Peyer's patch (tissue), 4 donors: ENCODE data around the gene TRIM69. TPM values are rescaled to one million over a fixed set of nuclear protein-coding genes. Genes with fewer than 3 reads are reported as not detected.

Experiments
- DNase-seq, 3 donors: peaks; one replicate each; pipeline ENCODE4 v3.0.0-alpha.2; 2017 to 2019
- H3K27ac ChIP-seq, 4 donors: fragments of 200-600 bp; sonication (generic); one replicate each; pipeline ENCODE4 v1.5.1; 2016 to 2019
- H3K27me3 ChIP-seq, 2 donors: fragments of 200-600 bp; sonication (generic); one replicate each; pipeline ENCODE4 v1.5.1; 2019
- H3K36me3 ChIP-seq, 3 donors: fragments of 200-600 bp; sonication (generic); one replicate each; pipeline ENCODE4 v1.5.1; 2016 to 2019
- H3K4me1 ChIP-seq, 4 donors: fragments of 200-600 bp; sonication (generic); one replicate each; pipeline ENCODE4 v1.5.1; 2016 to 2019
- H3K4me3 ChIP-seq, 4 donors: fragments of 200-600 bp; sonication (generic); 1 replicate in 3 of 4; 2 replicates in 1 of 4; pipeline ENCODE4 v1.5.1; 2016 to 2019; ENCODE audit warnings: mild to moderate bottlenecking in 1 of 4
- H3K9me3 ChIP-seq, 4 donors: fragments of 200-600 bp; sonication (generic); one replicate each; pipeline ENCODE4 v1.5.1; 2016 to 2019; ENCODE audit warnings: mild to moderate bottlenecking in 1 of 4
- POLR2A ChIP-seq, 2 donors: fragments of 450-650 bp; IDR thresholded peaks; one replicate each; pipeline ENCODE4 v1.5.1; 2017; ENCODE audit warnings: antibody characterized with exemption in 2 of 2, mild to moderate bottlenecking in 2 of 2, moderate library complexity in 2 of 2
- total RNA-seq, 4 donors: library from RNA; depleted of rRNA; stranded (reverse); fragments of >200 nt; gene quantifications; one replicate each; pipeline ENCODE4 v1.1.0, GENCODE V29; 2016
- TF ChIP-seq, protein P1 (sequence below), 6 experiments: fragments of 450-650 bp in 4 of 6; fragments of 200-600 bp in 2 of 6; sonication (generic) in 1 of 6; IDR thresholded peaks; one replicate each; pipeline ENCODE4 v1.5.1; 2017 to 2019; ENCODE audit warnings: antibody characterized with exemption in 6 of 6, mild to moderate bottlenecking in 3 of 6, moderate library complexity in 1 of 6

TRIM69 gene
- total RNA-seq, 4 donors from 2014 or later: 6.7 to 11.7 (median 8.9) TPM

DNA sequence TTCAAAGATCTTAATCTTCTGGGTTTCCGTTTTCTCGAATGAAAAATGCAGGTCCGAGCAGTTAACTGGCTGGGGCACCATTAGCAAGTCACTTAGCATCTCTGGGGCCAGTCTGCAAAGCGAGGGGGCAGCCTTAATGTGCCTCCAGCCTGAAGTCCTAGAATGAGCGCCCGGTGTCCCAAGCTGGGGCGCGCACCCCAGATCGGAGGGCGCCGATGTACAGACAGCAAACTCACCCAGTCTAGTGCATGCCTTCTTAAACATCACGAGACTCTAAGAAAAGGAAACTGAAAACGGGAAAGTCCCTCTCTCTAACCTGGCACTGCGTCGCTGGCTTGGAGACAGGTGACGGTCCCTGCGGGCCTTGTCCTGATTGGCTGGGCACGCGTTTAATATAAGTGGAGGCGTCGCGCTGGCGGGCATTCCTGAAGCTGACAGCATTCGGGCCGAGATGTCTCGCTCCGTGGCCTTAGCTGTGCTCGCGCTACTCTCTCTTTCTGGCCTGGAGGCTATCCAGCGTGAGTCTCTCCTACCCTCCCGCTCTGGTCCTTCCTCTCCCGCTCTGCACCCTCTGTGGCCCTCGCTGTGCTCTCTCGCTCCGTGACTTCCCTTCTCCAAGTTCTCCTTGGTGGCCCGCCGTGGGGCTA, 25.1 kb upstream of the TRIM69 start, which contains the start of the genes B2M and PATL2:
TSS of gene B2M (plus strand) at position 422 of the 647 bp plus-strand sequence. CDS start at position 452, 30 bp downstream.
TSS of gene PATL2 (minus strand) at position 228 of the 647 bp plus-strand sequence. CDS start 34,833 bp downstream, outside the sequence.
- H3K9me3 ChIP-seq: no peaks in the 10 kb centered on the region
- H3K27ac ChIP-seq: peak within 1 kb of the TSS; percentile 97 to 100 (median 98)
- H3K27me3 ChIP-seq: no peaks in the 10 kb centered on the region
- H3K4me3 ChIP-seq: peak within 1 kb of the TSS; percentile 74 to 95 (median 76)
- TF ChIP-seq, protein P1, sequence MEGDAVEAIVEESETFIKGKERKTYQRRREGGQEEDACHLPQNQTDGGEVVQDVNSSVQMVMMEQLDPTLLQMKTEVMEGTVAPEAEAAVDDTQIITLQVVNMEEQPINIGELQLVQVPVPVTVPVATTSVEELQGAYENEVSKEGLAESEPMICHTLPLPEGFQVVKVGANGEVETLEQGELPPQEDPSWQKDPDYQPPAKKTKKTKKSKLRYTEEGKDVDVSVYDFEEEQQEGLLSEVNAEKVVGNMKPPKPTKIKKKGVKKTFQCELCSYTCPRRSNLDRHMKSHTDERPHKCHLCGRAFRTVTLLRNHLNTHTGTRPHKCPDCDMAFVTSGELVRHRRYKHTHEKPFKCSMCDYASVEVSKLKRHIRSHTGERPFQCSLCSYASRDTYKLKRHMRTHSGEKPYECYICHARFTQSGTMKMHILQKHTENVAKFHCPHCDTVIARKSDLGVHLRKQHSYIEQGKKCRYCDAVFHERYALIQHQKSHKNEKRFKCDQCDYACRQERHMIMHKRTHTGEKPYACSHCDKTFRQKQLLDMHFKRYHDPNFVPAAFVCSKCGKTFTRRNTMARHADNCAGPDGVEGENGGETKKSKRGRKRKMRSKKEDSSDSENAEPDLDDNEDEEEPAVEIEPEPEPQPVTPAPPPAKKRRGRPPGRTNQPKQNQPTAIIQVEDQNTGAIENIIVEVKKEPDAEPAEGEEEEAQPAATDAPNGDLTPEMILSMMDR (IDR thresholded peaks at IDR 0.05): peak in 1 of 6 experiments; percentile 1
- peak; percentile 100 for TF ChIP-seq POLR2A (IDR thresholded peaks at IDR 0.05)
- H3K4me1 ChIP-seq: peaks cover 0 to 50% (median 8%) of the 10 kb centered on the region in 4 donors
- H3K36me3 ChIP-seq: peaks cover 0 to 20% (median 0%) of the 10 kb centered on the region in 3 donors
- DNase-seq: peak; percentile 97 to 98 (median 98)

DNA sequence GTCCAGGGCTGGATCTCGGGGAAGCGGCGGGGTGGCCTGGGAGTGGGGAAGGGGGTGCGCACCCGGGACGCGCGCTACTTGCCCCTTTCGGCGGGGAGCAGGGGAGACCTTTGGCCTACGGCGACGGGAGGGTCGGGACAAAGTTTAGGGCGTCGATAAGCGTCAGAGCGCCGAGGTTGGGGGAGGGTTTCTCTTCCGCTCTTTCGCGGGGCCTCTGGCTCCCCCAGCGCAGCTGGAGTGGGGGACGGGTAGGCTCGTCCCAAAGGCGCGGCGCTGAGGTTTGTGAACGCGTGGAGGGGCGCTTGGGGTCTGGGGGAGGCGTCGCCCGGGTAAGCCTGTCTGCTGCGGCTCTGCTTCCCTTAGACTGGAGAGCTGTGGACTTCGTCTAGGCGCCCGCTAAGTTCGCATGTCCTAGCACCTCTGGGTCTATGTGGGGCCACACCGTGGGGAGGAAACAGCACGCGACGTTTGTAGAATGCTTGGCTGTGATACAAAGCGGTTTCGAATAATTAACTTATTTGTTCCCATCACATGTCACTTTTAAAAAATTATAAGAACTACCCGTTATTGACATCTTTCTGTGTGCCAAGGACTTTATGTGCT, 24.5 kb upstream of the TRIM69 start:
- TF ChIP-seq, protein P1 (IDR thresholded peaks at IDR 0.05): no peak
- TF ChIP-seq POLR2A (IDR thresholded peaks at IDR 0.05): no peak
- no peaks in the 10 kb centered on the region for H3K9me3 ChIP-seq
- peaks cover 0 to 48% (median 11%) of the 10 kb centered on the region in 4 donors for H3K4me1 ChIP-seq
- peak overlapping the region; percentile 97 to 100 (median 98) for H3K27ac ChIP-seq
- H3K27me3 ChIP-seq: no peaks in the 10 kb centered on the region
- peak overlapping the region; percentile 74 to 95 (median 76) for H3K4me3 ChIP-seq
- peaks cover 0 to 27% (median 0%) of the 10 kb centered on the region in 3 donors for H3K36me3 ChIP-seq
- peak in 2 of 3 donors; percentile 78 to 84 for DNase-seq

DNA sequence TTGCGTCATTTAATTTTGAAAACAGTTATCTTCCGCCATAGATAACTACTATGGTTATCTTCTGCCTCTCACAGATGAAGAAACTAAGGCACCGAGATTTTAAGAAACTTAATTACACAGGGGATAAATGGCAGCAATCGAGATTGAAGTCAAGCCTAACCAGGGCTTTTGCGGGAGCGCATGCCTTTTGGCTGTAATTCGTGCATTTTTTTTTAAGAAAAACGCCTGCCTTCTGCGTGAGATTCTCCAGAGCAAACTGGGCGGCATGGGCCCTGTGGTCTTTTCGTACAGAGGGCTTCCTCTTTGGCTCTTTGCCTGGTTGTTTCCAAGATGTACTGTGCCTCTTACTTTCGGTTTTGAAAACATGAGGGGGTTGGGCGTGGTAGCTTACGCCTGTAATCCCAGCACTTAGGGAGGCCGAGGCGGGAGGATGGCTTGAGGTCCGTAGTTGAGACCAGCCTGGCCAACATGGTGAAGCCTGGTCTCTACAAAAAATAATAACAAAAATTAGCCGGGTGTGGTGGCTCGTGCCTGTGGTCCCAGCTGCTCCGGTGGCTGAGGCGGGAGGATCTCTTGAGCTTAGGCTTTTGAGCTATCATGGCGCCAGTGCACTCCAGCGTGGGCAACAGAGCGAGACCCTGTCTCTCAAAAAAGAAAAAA, 23.9 kb upstream of the TRIM69 start:
- H3K27ac ChIP-seq: peak overlapping the region; percentile 97 to 100 (median 98)
- TF ChIP-seq, protein P1 (IDR thresholded peaks at IDR 0.05): no peak
- peak; percentile 72 to 84 for TF ChIP-seq POLR2A (IDR thresholded peaks at IDR 0.05)
- H3K4me3 ChIP-seq: peak overlapping the region; percentile 74 to 95 (median 76)
- peak; percentile 73 to 88 (median 75) for DNase-seq
- H3K36me3 ChIP-seq: peaks cover 0 to 33% (median 0%) of the 10 kb centered on the region in 3 donors
- H3K9me3 ChIP-seq: no peaks in the 10 kb centered on the region
- H3K4me1 ChIP-seq: peaks cover 0 to 49% (median 12%) of the 10 kb centered on the region in 4 donors
- H3K27me3 ChIP-seq: no peaks in the 10 kb centered on the region

DNA sequence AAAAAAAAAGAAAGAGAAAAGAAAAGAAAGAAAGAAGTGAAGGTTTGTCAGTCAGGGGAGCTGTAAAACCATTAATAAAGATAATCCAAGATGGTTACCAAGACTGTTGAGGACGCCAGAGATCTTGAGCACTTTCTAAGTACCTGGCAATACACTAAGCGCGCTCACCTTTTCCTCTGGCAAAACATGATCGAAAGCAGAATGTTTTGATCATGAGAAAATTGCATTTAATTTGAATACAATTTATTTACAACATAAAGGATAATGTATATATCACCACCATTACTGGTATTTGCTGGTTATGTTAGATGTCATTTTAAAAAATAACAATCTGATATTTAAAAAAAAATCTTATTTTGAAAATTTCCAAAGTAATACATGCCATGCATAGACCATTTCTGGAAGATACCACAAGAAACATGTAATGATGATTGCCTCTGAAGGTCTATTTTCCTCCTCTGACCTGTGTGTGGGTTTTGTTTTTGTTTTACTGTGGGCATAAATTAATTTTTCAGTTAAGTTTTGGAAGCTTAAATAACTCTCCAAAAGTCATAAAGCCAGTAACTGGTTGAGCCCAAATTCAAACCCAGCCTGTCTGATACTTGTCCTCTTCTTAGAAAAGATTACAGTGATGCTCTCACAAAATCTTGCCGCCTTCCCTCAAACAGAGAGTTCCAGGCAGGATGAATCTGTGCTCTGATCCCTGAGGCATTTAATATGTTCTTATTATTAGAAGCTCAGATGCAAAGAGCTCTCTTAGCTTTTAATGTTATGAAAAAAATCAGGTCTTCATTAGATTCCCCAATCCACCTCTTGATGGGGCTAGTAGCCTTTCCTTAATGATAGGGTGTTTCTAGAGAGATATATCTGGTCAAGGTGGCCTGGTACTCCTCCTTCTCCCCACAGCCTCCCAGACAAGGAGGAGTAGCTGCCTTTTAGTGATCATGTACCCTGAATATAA, 23.0 kb upstream of the TRIM69 start:
- no peak for DNase-seq
- Histone ChIP-seq H3K9me3 (no peaks in the 10 kb centered on the region), H3K36me3 (peaks cover 0 to 41% (median 0%) of the 10 kb centered on the region in 3 donors), H3K4me3 (peak overlapping the region; percentile 74 to 95 (median 76)), H3K27me3 (no peaks in the 10 kb centered on the region), H3K27ac (peak overlapping the region; percentile 32 to 98 (median 98)), H3K4me1 (peaks cover 0 to 43% (median 14%) of the 10 kb centered on the region in 4 donors)
- TF ChIP-seq, protein P1 (IDR thresholded peaks at IDR 0.05): peak in 2 of 6 experiments; percentile 14 to 39
- no peak for TF ChIP-seq POLR2A (IDR thresholded peaks at IDR 0.05)
